Hepatocyte (in vitro differentiated cells): Measurements from ENCODE around the gene TBC1D20. TPM values are rescaled to one million over a fixed set of nuclear protein-coding genes. Genes with fewer than 3 reads are reported as not detected.
"Not testable (repeated sequence)": the region's sequence is repeated elsewhere in the genome, so short reads cannot be mapped to it uniquely, and the experiment has no call there.

Experiments
- DNase-seq: peaks from one replicate; pipeline ENCODE4 v3.0.0-alpha.2; 2016; ENCODE audit warnings: low spot score
- H2AFZ ChIP-seq: fragments of 200-600 bp; sonication (generic); 2 replicates; pipeline ENCODE4 v1.6.0; 2016; ENCODE audit warnings: antibody characterized with exemption, mild to moderate bottlenecking
- H3K27ac ChIP-seq: fragments of 200-600 bp; sonication (generic); 2 replicates; pipeline ENCODE4 v1.5.1; 2016; ENCODE audit warnings: mild to moderate bottlenecking
- H3K27me3 ChIP-seq: fragments of 200-600 bp; sonication (generic); 2 replicates; pipeline ENCODE4 v1.6.1; 2016
- H3K36me3 ChIP-seq: fragments of 200-600 bp; sonication (generic); replicated peaks from 2 replicates; pipeline ENCODE4 v1.5.1; 2016; ENCODE audit warnings: low read depth; ENCODE audit not compliant: insufficient read depth
- H3K4me1 ChIP-seq: fragments of 200-600 bp; sonication (generic); 2 replicates; pipeline ENCODE4 v1.5.1; 2016; ENCODE audit warnings: mild to moderate bottlenecking, moderate library complexity; ENCODE audit not compliant: insufficient read depth
- H3K4me2 ChIP-seq: fragments of 200-600 bp; sonication (generic); 2 replicates; pipeline ENCODE4 v1.6.0; 2016
- H3K4me3 ChIP-seq: fragments of 200-600 bp; sonication (generic); 2 replicates; pipeline ENCODE4 v1.5.1; 2016; ENCODE audit warnings: mild to moderate bottlenecking
- H3K79me2 ChIP-seq: fragments of 200-600 bp; sonication (generic); 2 replicates; pipeline ENCODE4 v1.6.0; 2017; ENCODE audit warnings: mild to moderate bottlenecking
- H3K9me2 ChIP-seq: fragments of 200-600 bp; sonication (generic); replicated peaks from 2 replicates; pipeline ENCODE4 v1.6.0; 2017; ENCODE audit warnings: mild to moderate bottlenecking; ENCODE audit not compliant: insufficient read depth
- H3K9me3 ChIP-seq: fragments of 200-600 bp; sonication (generic); 2 replicates; pipeline ENCODE4 v1.5.1; 2016; ENCODE audit warnings: low read depth, mild to moderate bottlenecking
- H4K20me1 ChIP-seq: fragments of 200-600 bp; sonication (generic); 2 replicates; pipeline ENCODE4 v1.6.0; 2016; ENCODE audit warnings: mild to moderate bottlenecking; ENCODE audit not compliant: insufficient read depth, poor library complexity, severe bottlenecking
- CTCF ChIP-seq: fragments of 200-600 bp; sonication (generic); IDR thresholded peaks from 2 replicates; pipeline ENCODE4 v1.5.1; 2016; ENCODE audit warnings: antibody characterized with exemption, mild to moderate bottlenecking; ENCODE audit not compliant: poor library complexity
- EZH2 ChIP-seq: fragments of 200-600 bp; sonication (generic); IDR thresholded peaks from 2 replicates; pipeline ENCODE4 v1.6.1; 2016; ENCODE audit warnings: antibody characterized with exemption, mild to moderate bottlenecking, borderline replicate concordance
- EZH2phosphoT487 ChIP-seq: fragments of 200-600 bp; sonication (generic); IDR thresholded peaks from one replicate; pipeline ENCODE4 v1.6.1; 2018; ENCODE audit warnings: antibody characterized with exemption, mild to moderate bottlenecking, low read depth, moderate library complexity; ENCODE audit not compliant: unreplicated experiment, severe bottlenecking
- WGBS: methylation state at CpG from one replicate; pipeline ENCODE4 v1.1.6; 2016; ENCODE audit warnings: low lambda C conversion rate; ENCODE audit errors: missing lambda C conversion rate; 5-methylcytosine and 5-hydroxymethylcytosine counted together
- polyA plus RNA-seq: library from polyadenylated mRNA; unstranded; fragments of >200 nt; fragmentation: Nextera tagmentation; extraction: Ambion mirVana; gene quantifications from 2 replicates; pipeline ENCODE4 v1.2.1, GENCODE V29; 2016
- total RNA-seq: library from RNA; depleted of rRNA; stranded (reverse); fragments of >200 nt; gene quantifications from 2 replicates; pipeline ENCODE4 v1.2.3, GENCODE V29; 2014

Gene TBC1D20
- total RNA-seq (29.3 and 32.8 TPM in 2 replicates), polyA plus RNA-seq (33.9 and 35.8 TPM in 2 replicates)

- H2AFZ ChIP-seq = peak within 1 kb of the TSS; percentile 75
- peak within 1 kb of the TSS; percentile 92 for H3K4me3 ChIP-seq
- H3K36me3 ChIP-seq = no peaks in the 10 kb centered on the region
- peaks cover 43% of the 10 kb centered on the region for H4K20me1 ChIP-seq
- peaks cover 44% of the 10 kb centered on the region for H3K79me2 ChIP-seq
- no peaks in the 10 kb centered on the region for H3K9me3 ChIP-seq
- peak; percentile 95 for DNase-seq
- no peaks in the 10 kb centered on the region for H3K27me3 ChIP-seq
- H3K27ac ChIP-seq = peak within 1 kb of the TSS; percentile 95
- H3K4me2 ChIP-seq = peak within 1 kb of the TSS; percentile 93
- peaks cover 16% of the 10 kb centered on the region for H3K4me1 ChIP-seq
- no peak for TF ChIP-seq EZH2phosphoT487
- TF ChIP-seq CTCF = peak; percentile 12
- 2% methylated on average over 41 of the region's 80 CpGs for WGBS
- no peaks in the 10 kb centered on the region for H3K9me2 ChIP-seq
Observed at GRCh38 chr20:462199-462991, at the start of gene TBC1D20. TBC1D20 (minus strand) TSS chr20:462533; CDS start chr20:462405, 128 bp downstream.

- H3K27me3 ChIP-seq, H3K4me1 ChIP-seq, H3K9me2 ChIP-seq, H3K4me2 ChIP-seq, H2AFZ ChIP-seq, H3K4me3 ChIP-seq, H3K9me3 ChIP-seq, H3K36me3 ChIP-seq: not testable (repeated sequence)
- Histone ChIP-seq H4K20me1 (peaks cover 89% of the 10 kb centered on the region), H3K27ac (peak overlapping the region; percentile 49), H3K79me2 (peaks cover 100% of the 10 kb centered on the region)
- TF ChIP-seq CTCF = peak; percentile 18
- WGBS = 88% methylated on average over 9 of the region's 9 CpGs
- DNase-seq = peak; percentile 8
Observed at GRCh38 chr20:510328-511057, 48.2 kb upstream of the TBC1D20 start.

GRCh38 chr20:508364-508787 lies 46.0 kb upstream of the TBC1D20 start:
- Histone ChIP-seq H4K20me1 (peaks cover 78% of the 10 kb centered on the region), H3K27ac (peak overlapping the region; percentile 37), H3K79me2 (peaks cover 92% of the 10 kb centered on the region)
- H3K4me1 ChIP-seq, H3K9me2 ChIP-seq, H3K4me3 ChIP-seq, DNase-seq, H3K36me3 ChIP-seq, H3K4me2 ChIP-seq, H3K27me3 ChIP-seq, H2AFZ ChIP-seq, H3K9me3 ChIP-seq: not testable (repeated sequence)
- 68% methylated on average over 6 of the region's 6 CpGs for WGBS

GRCh38 chr20:507761-508332 lies 45.5 kb upstream of the TBC1D20 start:
- H3K36me3 ChIP-seq = peaks cover 2% of the 10 kb centered on the region
- H3K4me3 ChIP-seq = no peak overlapping the region
- DNase-seq = no peak
- no peaks in the 10 kb centered on the region for H3K9me3 ChIP-seq
- H3K27me3 ChIP-seq = no peaks in the 10 kb centered on the region
- WGBS = 82% methylated on average over 7 of the region's 7 CpGs
- H4K20me1 ChIP-seq = peaks cover 72% of the 10 kb centered on the region
- H3K4me2 ChIP-seq = no peak overlapping the region
- peaks cover 90% of the 10 kb centered on the region for H3K79me2 ChIP-seq
- H3K27ac ChIP-seq = peak overlapping the region; percentile 37
- H3K9me2 ChIP-seq = no peaks in the 10 kb centered on the region
- no peak overlapping the region for H2AFZ ChIP-seq
- H3K4me1 ChIP-seq = peaks cover 7% of the 10 kb centered on the region
- no peak for TF ChIP-seq EZH2
- no peak for TF ChIP-seq EZH2phosphoT487
- no peak for TF ChIP-seq CTCF
